Sigmoid colon (tissue), 7 donors: ENCODE measurements around the gene SRP54. TPM values are rescaled to one million over a fixed set of nuclear protein-coding genes. Genes with fewer than 3 reads are reported as not detected.
"Not testable (repeated sequence)": the region's sequence is repeated elsewhere in the genome, so short reads cannot be mapped to it uniquely, and the experiment has no call there.

ENCODE experiments used
- DNase-seq: peaks from one replicate; pipeline ENCODE4 v3.0.0-alpha.2; 2019
- H3K27ac ChIP-seq, 4 donors: fragments of 200-600 bp; sonication (generic); one replicate each; pipeline ENCODE4 v1.5.1; 2016 to 2019; ENCODE audit warnings: mild to moderate bottlenecking in 1 of 4
- H3K27me3 ChIP-seq, 3 donors: fragments of 200-600 bp; sonication (generic); one replicate each; pipeline ENCODE4 v1.5.1; 2019; ENCODE audit warnings: mild to moderate bottlenecking in 1 of 3
- H3K36me3 ChIP-seq, 4 donors: fragments of 200-600 bp; sonication (generic); one replicate each; pipeline ENCODE4 v1.5.1; 2016 to 2019
- H3K4me1 ChIP-seq, 4 donors: fragments of 200-600 bp; sonication (generic); one replicate each; pipeline ENCODE4 v1.5.1; 2017 to 2019
- H3K4me3 ChIP-seq, 4 donors: fragments of 200-600 bp; sonication (generic); one replicate each; pipeline ENCODE4 v1.5.1; 2017 to 2019; ENCODE audit warnings: mild to moderate bottlenecking in 2 of 4, moderate library complexity in 1 of 4
- H3K9me3 ChIP-seq, 4 donors: fragments of 200-600 bp in 3 of 4; sonication (generic) in 3 of 4; one replicate each; pipeline versions ENCODE4 v1.5.1 to v1.6.1; 2013 to 2019
- CTCF ChIP-seq, 4 experiments: fragments of 450-650 bp in 3 of 4; fragments of 200-600 bp in 1 of 4; IDR thresholded peaks; one replicate each; pipeline ENCODE4 v1.5.1; 2016 to 2019; ENCODE audit warnings: antibody characterized with exemption in 4 of 4, mild to moderate bottlenecking in 3 of 4, moderate library complexity in 2 of 4
- EP300 ChIP-seq, 4 donors: sonication (generic); formaldehyde crosslinking; IDR thresholded peaks; one replicate each; pipeline ENCODE4 v1.6.1; 2017; ENCODE audit warnings: antibody characterized with exemption in 4 of 4
- POLR2A ChIP-seq, 2 donors: fragments of 450-650 bp; IDR thresholded peaks; one replicate each; pipeline ENCODE4 v1.6.1; 2016; ENCODE audit warnings: antibody characterized with exemption in 2 of 2, mild to moderate bottlenecking in 2 of 2, moderate library complexity in 2 of 2
- POLR2AphosphoS5 ChIP-seq, 4 donors: sonication (generic); formaldehyde crosslinking; IDR thresholded peaks; one replicate each; pipeline ENCODE4 v1.6.1; 2017; ENCODE audit warnings: antibody characterized with exemption in 4 of 4
- WGBS, 2 donors: extraction: QIAGEN DNeasy Blood & Tissue Kit; methylation state at CpG; one replicate each; pipeline ENCODE4 v1.1.7; 2013; 5-methylcytosine and 5-hydroxymethylcytosine counted together
- intact Hi-C: fragments of 100-400 bp; cut with DNase I; formaldehyde crosslinking; loops from one replicate; pipeline ENCODE4 v1.15.1; 2023
- polyA plus RNA-seq, 3 donors: library from polyadenylated mRNA; stranded (reverse); fragments of 200-250 nt; gene quantifications; one replicate each; pipeline ENCODE4 v1.2.3, GENCODE V29; 2013
- total RNA-seq, 4 donors: library from RNA; depleted of rRNA; stranded (reverse); fragments of >200 nt; gene quantifications; one replicate each; pipeline ENCODE4 v1.1.0, GENCODE V29; 2016
- donor health status: healthy with polysubstance abuse.
- donor health status: Bipolar disorder and iron deficiency.
- donor health status: healthy.

Gene SRP54
- total and polyA plus RNA-seq, 7 donors = 29.9 to 36.1 (median 34.2) TPM

- Histone ChIP-seq H3K4me1 (no peaks in the 10 kb centered on the region), H3K27me3 (no peaks in the 10 kb centered on the region), H3K36me3 (peaks cover 0 to 99% (median 28%) of the 10 kb centered on the region in 4 donors), H3K4me3 (no peak overlapping the region), H3K9me3 (no peaks in the 10 kb centered on the region), H3K27ac (no peak overlapping the region)
- 97% methylated on average over 2 of the region's 2 CpGs for WGBS, 2 donors
- intact Hi-C loops = no loop called here
- DNase-seq = no peak
- TF ChIP-seq POLR2AphosphoS5 (IDR thresholded peaks at IDR 0.05) (no peak), POLR2A (IDR thresholded peaks at IDR 0.05) (no peak), EP300 (IDR thresholded peaks at IDR 0.05) (no peak), CTCF (IDR thresholded peaks at IDR 0.05) (no peak)
Measured at GRCh38 chr14:35028435-35028834, 45.6 kb downstream of the SRP54 start.

GRCh38 chr14:35032562-35032961 is 49.8 kb downstream of the SRP54 start:
- intact Hi-C loops = no loop called here
- Histone ChIP-seq H3K4me3 (no peak overlapping the region), H3K4me1 (no peaks in the 10 kb centered on the region), H3K27ac (no peak overlapping the region), H3K27me3 (no peaks in the 10 kb centered on the region), H3K36me3 (peaks cover 0 to 64% (median 14%) of the 10 kb centered on the region in 4 donors), H3K9me3 (peaks cover 0 to 6% (median 0%) of the 10 kb centered on the region in 4 donors)
- TF ChIP-seq POLR2AphosphoS5 (IDR thresholded peaks at IDR 0.05) (no peak), EP300 (IDR thresholded peaks at IDR 0.05) (no peak), POLR2A (IDR thresholded peaks at IDR 0.05) (no peak), CTCF (IDR thresholded peaks at IDR 0.05) (no peak)
- WGBS, 2 donors = 94 to 96% methylated on average over 2 of the region's 2 CpGs
- no peak for DNase-seq

GRCh38 chr14:35034440-35034833 is 51.6 kb downstream of the SRP54 start:
- Histone ChIP-seq H3K36me3 (peaks cover 0 to 46% (median 5%) of the 10 kb centered on the region in 4 donors), H3K4me3 (no peak overlapping the region), H3K9me3 (peaks cover 0 to 6% (median 0%) of the 10 kb centered on the region in 4 donors), H3K27me3 (no peaks in the 10 kb centered on the region), H3K4me1 (no peaks in the 10 kb centered on the region), H3K27ac (no peak overlapping the region)
- TF ChIP-seq CTCF (IDR thresholded peaks at IDR 0.05) (no peak), POLR2A (IDR thresholded peaks at IDR 0.05) (no peak), EP300 (IDR thresholded peaks at IDR 0.05) (no peak), POLR2AphosphoS5 (IDR thresholded peaks at IDR 0.05) (no peak)
- 88 to 97% methylated on average over 5 of the region's 5 CpGs for WGBS, 2 donors
- intact Hi-C loops = no loop called here
- no peak for DNase-seq

GRCh38 chr14:35034944-35035554 is 52.3 kb downstream of the SRP54 start:
- H3K27ac ChIP-seq, H3K9me3 ChIP-seq, H3K4me3 ChIP-seq, H3K4me1 ChIP-seq, H3K27me3 ChIP-seq, DNase-seq, intact Hi-C loops: not testable (repeated sequence)
- 60 to 87% methylated on average over 5 of the region's 5 CpGs for WGBS, 2 donors
- peaks cover 0 to 40% (median 2%) of the 10 kb centered on the region in 4 donors for H3K36me3 ChIP-seq

GRCh38 chr14:35038312-35038711 is 55.5 kb downstream of the SRP54 start:
- WGBS, 2 donors = 96 to 98% methylated on average over 11 of the region's 17 CpGs
- H3K4me3 ChIP-seq, H3K27me3 ChIP-seq, intact Hi-C loops, DNase-seq, H3K36me3 ChIP-seq, H3K27ac ChIP-seq, H3K9me3 ChIP-seq, H3K4me1 ChIP-seq: not testable (repeated sequence)

- no peak for DNase-seq
- H3K9me3 ChIP-seq = no peaks in the 10 kb centered on the region
- no peak for TF ChIP-seq EP300 (IDR thresholded peaks at IDR 0.05)
- no peak for TF ChIP-seq CTCF (IDR thresholded peaks at IDR 0.05)
- no peak for TF ChIP-seq POLR2A (IDR thresholded peaks at IDR 0.05)
- TF ChIP-seq POLR2AphosphoS5 (IDR thresholded peaks at IDR 0.05) = no peak
- H3K36me3 ChIP-seq = no peaks in the 10 kb centered on the region
- intact Hi-C loops = loop anchor here (10.0 kb wide), 3 partner anchors 168 to 782 kb away; partner anchors contain the start of genes BAZ1A, BRMS1L and PSMA6
- no peak overlapping the region for H3K4me3 ChIP-seq
- H3K4me1 ChIP-seq = peaks cover 0 to 15% (median 10%) of the 10 kb centered on the region in 4 donors
- WGBS, 2 donors = 90 to 94% methylated on average over 3 of the region's 3 CpGs
- H3K27me3 ChIP-seq = no peaks in the 10 kb centered on the region
- no peak overlapping the region for H3K27ac ChIP-seq
Measured at GRCh38 chr14:35042632-35043031, 59.8 kb downstream of the SRP54 start.
